GM19324 (cell line): ENCODE measurements around the gene GAPDHS.

ENCODE experiments used
- ATAC-seq: cut with Tn5 transposase; IDR thresholded peaks from one replicate; pipeline ENCODE4 v1.9.1; 2021; ENCODE audit warnings: mild to moderate bottlenecking, moderate library complexity; ENCODE audit not compliant: unreplicated experiment, low FRiP score

GAPDHS gene

DNA sequence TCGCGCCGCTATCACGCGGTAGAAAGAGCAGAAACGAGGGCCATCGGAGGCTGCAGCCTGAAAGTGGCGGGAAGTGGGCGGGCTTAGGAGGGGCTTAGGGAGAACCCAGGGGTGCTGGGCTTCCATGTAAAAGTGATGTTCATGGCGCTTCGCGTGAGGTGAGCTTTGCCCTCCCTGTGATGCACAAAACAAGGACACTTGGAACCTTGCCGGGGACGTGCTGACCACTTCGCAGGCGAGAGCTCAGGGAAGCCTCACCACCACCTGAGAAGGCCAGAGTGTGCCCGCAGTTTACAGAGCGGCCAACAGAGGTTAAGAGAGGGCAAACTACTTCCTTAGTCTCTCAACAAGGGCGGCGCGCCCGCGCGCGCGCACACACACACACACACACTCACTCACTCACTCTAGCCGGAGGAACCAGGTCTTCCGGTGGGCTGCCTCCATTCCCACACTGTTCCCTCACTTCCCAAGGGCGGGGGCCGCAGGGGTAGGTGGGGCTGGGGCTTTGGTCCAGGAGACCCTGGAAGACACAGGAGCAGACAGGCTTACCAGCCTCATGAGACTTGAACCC, 651 bp downstream of the GAPDHS start:
- ATAC-seq: no peak

DNA sequence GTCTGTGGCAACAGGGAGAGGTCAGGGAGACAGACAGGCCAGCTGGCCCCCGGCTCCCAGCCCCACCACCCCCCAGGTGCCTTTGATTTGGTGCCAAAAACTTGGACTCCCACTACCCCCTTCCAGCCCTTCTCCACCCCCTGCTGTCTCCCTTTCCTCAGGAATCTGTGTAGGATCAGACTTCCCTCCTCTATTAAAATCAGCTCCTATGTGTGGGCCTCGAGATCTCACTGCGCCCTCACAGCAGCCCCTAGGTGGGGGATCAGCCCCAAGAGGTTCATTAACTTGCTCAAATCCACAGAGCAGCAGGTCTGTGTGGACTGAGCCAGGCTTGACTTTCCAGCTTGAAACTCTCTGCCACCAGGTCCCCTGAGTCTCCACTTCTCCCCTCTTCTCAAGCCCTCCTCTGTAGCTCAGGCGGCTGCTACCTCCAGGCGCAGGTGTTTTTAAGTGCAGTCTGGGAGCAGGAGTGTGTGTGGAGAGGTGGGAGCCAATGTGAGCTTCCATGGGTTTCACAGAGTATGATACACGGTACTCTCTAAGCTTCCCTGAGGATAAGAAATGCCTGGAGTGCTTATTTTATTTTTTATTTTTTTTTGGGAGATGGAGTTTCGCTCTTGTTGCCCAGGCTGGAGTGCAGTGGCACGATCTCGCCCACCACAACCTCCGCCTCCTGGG, 1.7 kb downstream of the GAPDHS start:
- ATAC-seq: no peak

DNA sequence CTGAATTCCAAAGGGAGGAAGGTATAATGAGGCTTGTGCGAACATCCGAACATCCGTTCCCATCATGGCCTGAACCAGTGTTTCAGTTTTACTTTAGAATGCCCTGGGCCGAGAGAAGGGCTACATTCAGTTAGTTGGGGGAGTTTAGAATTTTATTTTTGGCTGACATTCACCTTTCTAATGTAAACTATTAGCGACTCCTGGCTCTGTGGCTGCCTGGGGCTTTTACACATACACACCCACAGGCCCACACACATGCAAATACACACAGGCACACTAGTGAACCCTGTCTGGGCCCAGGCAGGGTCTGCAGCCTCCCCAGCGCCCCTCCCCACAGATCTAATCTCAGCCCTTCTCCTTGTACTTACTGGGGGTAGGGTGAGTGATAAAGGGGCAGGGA, 6.1 kb downstream of the GAPDHS start:
- ATAC-seq: no peak

DNA sequence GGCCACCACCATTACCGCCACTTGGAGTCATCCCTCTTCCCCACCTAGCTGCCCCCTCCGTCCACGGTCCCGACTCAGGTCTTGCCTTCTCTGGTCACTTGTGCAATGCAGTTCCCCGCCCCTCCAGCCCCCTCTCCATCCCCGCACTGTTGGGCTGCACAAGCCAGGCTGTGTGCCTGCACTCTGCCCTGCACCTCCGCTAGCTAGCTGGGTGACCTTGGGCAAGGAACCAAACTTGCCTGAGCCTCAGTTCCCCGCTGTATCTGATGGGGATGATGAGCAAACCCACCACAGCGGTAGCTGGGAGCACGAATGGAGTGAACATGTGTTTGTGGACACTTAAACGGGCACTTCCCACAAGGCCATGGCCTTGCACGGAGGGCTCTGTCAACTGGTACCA, 6.6 kb downstream of the GAPDHS start:
- no peak for ATAC-seq

DNA sequence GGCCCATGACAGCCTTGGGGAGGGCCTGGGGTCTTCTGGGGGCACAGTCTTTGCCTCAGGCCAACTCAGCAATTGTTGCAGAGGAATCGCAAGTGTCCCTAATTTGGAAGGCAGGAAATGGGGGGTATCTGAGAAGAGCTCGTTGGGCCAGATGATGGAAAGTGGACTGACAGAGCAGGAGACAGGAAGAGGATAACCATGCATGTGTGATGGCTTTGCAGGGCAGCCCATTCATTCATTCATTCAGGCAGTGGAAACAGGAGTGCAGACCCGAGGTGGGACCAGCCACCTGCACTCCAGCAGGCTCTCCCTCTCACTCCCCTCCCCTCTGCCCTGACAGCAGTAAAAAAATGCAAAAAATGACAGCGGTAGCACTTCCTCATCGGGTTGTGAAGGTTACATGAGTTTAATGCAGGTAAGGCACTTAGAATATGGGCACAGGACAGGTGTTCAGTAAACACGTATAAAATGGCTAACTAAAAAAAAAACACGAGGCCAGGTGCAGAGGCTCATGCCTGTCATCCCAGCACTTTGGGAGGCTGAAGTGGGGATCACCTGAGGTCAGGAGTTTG, 7.2 kb downstream of the GAPDHS start:
- no peak for ATAC-seq

DNA sequence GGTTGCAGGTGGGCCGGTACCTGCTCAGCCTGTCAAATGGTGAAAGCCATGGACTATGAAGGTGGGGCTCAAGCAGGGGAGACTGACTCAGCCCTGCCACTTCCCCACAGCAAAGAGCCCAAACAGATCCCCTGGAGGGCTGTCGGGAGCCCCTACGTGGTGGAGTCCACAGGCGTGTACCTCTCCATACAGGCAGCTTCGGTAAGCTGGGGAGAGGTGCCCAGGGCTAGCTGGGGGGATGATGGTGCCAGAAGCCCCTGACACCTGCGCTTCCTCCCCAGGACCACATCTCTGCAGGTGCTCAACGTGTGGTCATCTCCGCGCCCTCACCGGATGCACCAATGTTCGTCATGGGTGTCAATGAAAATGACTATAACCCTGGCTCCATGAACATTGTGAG, 9.0 kb downstream of the GAPDHS start:
- ATAC-seq: no peak

DNA sequence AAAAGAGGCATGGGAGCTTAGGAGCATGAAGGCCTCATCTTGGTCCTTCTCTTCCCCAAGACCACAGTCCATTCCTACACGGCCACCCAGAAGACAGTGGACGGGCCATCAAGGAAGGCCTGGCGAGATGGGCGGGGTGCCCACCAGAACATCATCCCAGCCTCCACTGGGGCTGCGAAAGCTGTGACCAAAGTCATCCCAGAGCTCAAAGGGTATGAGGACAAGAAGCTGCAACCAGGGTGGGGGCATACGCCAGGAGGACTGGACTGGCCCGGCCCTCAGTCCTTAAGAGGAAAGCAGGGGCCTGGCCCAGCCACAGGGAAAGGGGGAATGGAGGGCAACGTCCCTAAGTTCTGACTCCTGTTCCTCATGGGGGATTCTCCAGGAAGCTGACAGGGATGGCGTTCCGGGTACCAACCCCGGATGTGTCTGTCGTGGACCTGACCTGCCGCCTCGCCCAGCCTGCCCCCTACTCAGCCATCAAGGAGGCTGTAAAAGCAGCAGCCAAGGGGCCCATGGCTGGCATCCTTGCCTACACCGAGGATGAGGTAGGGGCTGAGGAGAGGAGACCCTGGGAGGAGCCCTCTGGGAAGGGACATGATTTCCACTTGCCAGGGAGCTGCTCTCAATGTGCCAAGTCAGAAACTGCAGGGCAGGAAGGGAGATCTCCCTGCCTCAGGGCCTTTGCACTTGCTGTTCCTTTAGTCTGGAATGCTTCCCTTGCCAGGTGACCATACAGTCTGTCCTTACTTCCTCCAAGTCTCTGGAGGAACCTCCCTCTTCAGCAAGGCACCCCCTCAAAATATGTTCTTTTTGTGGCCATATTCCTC, 10.2 kb downstream of the GAPDHS start:
- no peak for ATAC-seq

DNA sequence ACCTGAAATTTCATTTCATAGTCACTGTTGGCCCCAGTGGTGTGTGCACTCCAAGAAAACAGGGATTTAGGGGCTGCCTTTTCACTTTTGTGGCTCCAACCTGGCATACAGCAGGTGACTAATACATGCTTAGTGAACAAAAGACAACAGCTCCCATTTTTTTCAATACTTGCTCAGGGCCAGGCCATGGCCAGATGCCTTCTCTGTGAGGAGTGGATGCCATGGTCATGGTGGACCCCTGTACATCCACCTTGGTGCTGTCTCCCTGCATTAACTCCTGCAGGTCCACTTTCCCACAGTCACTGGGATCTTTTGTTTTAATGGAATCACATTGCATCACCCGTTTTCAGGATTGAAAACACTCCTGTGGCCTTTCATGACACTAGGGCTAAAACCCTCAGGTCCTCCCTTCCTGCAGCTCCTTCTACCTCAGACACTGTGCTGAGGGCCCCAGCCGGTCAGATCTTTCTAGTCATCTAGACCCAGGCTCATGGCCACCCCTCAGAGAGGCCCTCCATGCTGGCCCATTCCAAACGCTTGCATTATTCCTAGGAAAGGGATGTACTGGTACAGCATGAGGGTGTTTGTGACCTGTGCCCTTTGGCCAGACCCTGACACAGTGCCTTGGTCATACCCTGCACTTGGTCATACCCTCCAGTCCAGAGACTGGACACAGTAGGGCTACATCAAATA, 11.0 kb downstream of the GAPDHS start:
- ATAC-seq: no peak

DNA sequence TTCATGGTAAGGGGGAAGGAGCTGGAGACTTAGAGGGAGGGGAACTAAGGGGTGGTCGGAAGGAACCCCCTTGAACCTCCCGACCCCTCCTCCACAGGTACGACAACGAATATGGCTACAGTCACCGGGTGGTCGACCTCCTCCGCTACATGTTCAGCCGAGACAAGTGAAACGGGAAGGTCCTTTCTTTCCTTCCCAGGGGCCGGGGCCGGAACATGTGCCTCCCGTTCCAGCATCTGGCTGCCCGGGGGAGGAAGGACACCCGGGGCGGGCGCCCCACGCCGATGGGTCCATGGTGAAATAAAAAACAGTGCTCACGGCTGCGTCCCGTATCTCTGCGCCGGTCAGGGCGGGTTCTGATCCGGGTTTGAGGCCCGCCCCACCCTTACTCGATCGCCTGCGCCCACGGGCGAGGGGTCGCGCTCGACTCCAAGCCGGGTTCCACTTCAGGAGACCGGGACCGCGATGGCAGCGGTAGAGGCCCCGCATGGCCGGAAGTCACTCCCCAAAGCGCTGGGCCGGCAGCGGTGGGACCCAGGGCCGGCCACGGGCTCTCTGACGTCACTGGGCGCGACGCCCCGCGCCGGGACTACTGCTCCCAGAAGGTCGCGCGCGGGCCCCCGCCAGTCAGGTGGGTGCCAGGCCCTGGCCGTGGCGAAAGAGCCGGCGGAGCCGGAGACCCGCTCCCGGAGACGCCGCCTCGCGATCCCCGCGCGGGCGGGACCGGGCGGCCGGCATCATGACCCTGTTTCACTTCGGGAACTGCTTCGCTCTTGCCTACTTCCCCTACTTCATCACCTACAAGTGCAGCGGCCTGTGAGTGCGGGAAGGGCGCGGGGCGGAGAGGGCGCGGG, 12.0 kb downstream of the GAPDHS start, which contains the start of gene TMEM147:
TMEM147 (plus strand) TSS at position 626 of the 854 bp plus-strand sequence; CDS start at position 740, 114 bp downstream.
- ATAC-seq: peak; percentile 86

DNA sequence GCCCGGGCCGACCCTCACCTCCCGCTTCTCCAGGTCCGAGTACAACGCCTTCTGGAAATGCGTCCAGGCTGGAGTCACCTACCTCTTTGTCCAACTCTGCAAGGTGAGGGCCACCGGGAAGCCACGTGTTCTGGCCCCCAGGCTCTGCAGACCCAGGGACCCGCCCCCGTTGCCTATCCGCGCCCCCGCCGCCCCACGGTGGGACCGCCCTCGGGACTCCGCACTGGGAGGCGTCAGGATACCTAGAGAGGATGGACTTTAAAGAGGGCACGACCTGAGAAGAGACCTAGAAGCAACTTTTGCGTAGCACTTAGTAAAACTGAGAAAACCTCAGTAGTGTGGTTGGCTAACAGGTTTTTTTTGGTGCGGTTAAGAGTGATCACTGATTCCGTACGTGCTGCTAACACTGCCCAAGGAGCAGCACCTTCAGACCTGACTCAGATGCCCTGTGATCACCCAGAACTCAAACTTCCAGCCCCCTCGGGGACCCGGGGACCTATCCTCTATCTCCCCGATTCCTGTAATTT, 12.7 kb downstream of the GAPDHS start:
- ATAC-seq: peak; percentile 49

DNA sequence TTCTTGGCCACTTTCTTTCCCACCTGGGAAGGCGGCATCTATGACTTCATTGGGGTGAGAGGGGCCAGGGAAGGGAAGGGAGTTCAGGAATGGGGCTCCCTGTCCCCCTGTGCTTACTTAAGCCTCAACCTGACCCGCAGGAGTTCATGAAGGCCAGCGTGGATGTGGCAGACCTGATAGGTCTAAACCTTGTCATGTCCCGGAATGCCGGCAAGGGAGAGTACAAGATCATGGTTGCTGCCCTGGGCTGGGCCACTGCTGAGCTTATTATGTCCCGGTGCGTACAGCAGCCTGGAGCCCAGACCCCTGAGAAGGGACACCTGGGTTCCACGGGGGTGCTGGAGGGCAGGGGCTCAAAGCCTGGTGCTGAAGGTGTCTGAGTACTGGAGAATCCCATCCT, 13.3 kb downstream of the GAPDHS start:
- no peak for ATAC-seq

DNA sequence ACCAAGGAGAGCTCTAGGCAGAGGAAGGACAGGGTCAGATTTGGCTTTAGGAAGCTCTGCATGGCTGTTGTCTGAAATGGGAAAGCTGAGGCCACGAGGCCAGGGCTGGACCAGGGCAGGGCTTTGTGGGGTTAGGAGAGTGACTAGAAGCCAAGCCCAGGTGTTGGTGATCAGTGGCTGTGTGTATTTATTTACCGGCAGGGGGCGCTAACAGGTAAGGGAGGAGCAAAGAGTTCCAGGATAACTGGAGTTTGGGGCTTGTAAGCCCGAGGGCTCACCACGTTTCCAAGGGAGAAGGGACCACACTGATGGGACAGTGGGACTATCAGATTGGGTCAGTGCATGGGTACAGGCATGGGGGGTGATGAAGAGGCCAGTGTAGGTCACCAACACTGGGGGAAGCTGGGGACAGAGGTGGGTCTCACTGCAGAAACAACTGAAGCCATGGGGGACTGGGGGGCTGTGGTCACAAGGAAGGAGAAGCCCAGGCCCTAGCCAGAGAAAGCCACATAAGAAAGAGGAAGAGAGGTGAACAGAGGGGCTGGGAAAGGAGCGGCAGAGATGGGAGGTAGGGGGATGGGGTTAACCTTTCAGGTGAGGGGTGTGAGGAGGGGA, 16.0 kb downstream of the GAPDHS start:
- ATAC-seq: no peak

DNA sequence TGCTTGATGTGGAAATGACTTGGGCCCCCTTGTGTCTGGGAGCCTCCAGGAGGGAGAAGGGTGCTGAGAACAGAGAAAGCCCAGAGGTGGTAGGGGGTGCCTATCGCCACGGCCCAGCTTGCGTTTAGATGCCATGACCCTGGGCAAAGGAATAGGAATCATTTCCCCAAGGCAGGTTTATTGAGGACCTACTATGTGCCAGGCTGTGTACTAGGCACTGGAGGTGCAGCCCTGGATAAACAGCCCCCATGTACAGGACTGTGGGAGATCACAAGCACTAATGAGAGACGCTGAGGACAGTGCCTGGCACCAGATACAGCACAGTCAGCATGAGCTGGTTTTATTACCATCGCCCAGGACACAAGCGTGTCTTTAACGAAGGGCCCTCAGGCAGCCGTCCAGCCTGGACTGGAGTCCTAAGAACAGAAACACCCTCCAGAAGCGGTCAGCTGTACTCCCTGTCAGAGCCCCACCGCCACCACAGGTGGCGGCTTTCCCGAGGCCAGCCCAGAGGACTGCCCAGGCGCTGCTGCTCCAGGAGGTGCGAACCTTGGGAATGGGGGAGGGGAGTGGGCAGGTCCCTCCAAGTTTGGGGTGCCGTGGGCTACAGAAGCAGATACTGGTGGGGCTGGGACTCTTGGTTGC, 16.7 kb downstream of the GAPDHS start:
- no peak for ATAC-seq

DNA sequence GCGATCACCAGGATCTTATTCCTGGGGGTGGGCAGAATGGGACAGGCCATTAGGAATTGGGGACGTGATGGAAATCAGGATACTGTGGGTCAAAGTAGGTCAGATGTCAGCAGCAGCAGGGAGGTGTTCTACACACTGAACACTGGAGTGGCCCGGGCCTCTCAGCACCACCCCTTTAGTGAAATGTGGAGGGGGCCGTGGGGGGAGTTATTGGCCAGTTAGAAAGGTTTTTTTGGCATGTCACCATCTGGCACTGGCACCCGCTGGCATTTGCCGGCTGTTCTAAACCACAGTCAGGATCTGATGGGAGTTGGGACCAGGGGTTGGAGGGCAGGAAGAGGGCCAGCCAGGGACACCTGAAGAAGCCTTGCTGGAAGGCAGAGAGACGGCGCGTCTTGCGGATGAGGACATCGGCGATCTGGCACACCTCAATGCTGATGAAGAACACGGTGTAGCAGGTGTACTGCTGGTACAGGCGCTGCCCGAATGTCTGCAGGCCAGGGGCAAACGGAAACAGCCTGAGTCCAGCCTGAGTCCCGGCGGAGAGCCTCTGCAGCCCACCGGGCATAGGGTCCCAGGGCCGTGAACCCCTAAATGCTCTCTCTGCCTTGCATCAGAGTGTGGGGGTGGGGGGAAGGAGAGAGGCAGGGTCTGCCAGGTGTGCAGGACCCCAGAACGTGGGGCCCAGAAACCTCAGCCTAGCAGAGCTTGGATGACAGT, 18.0 kb downstream of the GAPDHS start:
- no peak for ATAC-seq

DNA sequence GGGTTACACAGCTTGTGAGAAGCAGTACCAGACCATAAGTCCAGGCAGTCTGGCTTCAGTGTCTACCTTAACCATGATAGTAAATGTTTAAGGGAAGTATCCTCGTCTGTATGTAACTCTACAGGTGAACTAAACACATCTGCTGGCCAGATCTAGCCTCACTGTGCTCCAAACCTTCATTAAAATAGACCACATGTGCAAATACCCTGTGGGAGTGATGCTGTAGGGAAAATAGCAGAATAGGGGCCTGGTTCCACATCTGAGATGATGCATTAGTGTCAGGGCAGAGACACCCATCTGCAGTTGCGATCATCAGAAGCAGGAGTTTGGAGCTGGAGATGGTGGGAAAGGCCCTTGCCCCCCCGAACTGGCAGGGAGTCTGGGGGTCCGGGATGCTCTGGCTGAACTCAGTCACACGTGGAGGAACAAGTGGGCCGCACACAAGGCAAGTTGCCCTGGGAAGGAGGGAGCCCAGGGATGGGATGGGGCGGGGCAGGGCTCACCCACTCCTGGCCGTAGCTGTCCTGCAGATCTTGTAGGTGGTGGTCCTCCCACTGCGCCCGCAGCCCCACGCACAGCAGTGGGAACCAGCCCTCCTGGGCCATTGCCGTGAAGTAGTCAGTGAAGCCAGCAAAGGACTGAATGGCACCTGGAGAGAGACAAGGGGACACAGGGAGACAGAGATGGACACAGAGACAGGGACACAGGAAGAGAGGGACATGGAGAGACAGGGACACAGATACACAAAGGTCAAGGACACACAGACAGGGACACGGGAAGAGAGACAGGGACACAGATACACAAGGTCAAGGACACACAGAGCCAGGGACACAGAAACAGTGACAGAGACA, 19.5 kb downstream of the GAPDHS start:
- no peak for ATAC-seq

DNA sequence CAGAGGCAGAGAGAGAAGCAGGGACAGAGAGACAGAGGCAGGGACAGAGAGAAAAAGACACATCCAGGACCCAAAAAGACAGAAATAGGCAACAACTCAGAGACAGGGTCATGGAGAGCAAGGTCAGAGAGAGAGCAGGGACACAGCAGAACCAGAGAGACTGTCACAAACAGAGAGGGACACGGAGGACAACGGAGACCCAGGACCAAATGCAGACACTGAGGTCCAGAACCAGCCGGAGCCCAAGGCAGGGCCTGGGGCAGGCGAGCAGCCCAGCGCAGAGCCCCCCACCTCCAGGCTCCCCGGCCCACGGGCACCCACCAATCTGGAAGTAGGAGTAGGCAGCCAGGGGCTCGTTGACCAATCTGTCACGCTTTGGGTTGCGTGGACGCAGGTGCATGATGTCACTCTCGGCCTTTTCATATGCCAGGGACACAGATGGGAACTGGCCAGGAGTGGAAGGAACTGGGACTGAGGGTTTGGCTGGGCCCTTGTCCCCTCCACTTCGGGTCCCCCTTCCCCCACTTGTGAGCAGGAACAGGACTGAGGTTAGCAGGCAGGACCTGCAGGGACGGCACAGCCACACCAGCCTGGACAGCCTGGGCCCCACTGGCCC, 20.2 kb downstream of the GAPDHS start:
- no peak for ATAC-seq

DNA sequence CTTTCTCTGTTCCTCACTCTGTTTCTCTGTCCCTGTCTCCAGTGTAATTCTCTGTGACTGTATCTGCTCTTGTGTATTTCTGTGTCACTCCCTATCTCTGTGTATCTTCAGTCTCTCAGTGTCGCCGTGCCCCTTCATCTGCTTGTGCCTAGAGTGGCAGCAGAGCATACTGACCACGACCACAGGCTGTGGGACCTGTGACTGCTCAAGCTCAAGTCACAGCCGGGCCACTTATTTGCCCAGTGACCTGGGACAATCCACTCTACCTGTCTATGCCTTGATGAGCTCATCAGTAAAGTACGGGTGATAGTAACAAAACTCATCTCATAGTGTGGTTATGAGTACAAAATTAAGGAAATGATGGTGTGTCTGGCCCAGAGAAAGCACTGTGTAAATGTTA, 20.8 kb downstream of the GAPDHS start:
- no peak for ATAC-seq
